Measurements from ENCODE around the gene ZFHX3. TPM values are rescaled to one million over a fixed set of nuclear protein-coding genes. Genes with fewer than 3 reads are reported as not detected.

Gene ZFHX3
- polyA plus RNA-seq, 1 donor from 2014 or later = 26.4 TPM

DNA sequence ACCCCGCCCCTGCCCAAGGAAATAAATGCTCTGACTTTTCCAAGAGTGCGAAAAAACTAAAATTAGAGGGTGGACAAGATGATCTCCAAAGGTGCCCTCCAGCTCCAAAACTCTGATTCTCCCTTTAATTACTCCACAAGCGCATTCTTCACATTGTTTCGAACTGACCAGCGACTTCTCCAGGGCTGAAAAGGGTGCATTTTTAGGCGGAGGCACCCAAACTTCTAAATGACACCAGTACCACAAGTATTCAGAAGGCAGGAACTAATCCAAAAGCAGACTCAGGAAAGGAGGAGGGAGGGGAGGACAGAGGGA, 750 bp downstream of the ZFHX3 start:
- TF ChIP-seq, protein P1, sequence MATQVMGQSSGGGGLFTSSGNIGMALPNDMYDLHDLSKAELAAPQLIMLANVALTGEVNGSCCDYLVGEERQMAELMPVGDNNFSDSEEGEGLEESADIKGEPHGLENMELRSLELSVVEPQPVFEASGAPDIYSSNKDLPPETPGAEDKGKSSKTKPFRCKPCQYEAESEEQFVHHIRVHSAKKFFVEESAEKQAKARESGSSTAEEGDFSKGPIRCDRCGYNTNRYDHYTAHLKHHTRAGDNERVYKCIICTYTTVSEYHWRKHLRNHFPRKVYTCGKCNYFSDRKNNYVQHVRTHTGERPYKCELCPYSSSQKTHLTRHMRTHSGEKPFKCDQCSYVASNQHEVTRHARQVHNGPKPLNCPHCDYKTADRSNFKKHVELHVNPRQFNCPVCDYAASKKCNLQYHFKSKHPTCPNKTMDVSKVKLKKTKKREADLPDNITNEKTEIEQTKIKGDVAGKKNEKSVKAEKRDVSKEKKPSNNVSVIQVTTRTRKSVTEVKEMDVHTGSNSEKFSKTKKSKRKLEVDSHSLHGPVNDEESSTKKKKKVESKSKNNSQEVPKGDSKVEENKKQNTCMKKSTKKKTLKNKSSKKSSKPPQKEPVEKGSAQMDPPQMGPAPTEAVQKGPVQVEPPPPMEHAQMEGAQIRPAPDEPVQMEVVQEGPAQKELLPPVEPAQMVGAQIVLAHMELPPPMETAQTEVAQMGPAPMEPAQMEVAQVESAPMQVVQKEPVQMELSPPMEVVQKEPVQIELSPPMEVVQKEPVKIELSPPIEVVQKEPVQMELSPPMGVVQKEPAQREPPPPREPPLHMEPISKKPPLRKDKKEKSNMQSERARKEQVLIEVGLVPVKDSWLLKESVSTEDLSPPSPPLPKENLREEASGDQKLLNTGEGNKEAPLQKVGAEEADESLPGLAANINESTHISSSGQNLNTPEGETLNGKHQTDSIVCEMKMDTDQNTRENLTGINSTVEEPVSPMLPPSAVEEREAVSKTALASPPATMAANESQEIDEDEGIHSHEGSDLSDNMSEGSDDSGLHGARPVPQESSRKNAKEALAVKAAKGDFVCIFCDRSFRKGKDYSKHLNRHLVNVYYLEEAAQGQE (IDR thresholded peaks at IDR 0.05; ENCODE audit: borderline replicate concordance) = no peak
- TF ChIP-seq, protein P2, sequence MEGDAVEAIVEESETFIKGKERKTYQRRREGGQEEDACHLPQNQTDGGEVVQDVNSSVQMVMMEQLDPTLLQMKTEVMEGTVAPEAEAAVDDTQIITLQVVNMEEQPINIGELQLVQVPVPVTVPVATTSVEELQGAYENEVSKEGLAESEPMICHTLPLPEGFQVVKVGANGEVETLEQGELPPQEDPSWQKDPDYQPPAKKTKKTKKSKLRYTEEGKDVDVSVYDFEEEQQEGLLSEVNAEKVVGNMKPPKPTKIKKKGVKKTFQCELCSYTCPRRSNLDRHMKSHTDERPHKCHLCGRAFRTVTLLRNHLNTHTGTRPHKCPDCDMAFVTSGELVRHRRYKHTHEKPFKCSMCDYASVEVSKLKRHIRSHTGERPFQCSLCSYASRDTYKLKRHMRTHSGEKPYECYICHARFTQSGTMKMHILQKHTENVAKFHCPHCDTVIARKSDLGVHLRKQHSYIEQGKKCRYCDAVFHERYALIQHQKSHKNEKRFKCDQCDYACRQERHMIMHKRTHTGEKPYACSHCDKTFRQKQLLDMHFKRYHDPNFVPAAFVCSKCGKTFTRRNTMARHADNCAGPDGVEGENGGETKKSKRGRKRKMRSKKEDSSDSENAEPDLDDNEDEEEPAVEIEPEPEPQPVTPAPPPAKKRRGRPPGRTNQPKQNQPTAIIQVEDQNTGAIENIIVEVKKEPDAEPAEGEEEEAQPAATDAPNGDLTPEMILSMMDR (IDR thresholded peaks at IDR 0.05; ENCODE audit: poor library complexity, severe bottlenecking) = no peak
- TF ChIP-seq EP300 (conservative IDR thresholded peaks at IDR 0.05; ENCODE audit: poor library complexity, severe bottlenecking) = no peak
- TF ChIP-seq SMC3 (conservative IDR thresholded peaks at IDR 0.05; ENCODE audit: poor library complexity) = no peak
- no peak for TF ChIP-seq POLR2AphosphoS5 (IDR thresholded peaks at IDR 0.05)
- no peak for TF ChIP-seq TAF1 (IDR thresholded peaks at IDR 0.05; ENCODE audit: low read depth)
- H3K27me3 ChIP-seq (ENCODE audit: insufficient read depth, low read depth, low read length) = no peaks in the 10 kb centered on the region
- H3K9ac ChIP-seq (ENCODE audit: low read length) = peak overlapping the region; percentile 98

DNA sequence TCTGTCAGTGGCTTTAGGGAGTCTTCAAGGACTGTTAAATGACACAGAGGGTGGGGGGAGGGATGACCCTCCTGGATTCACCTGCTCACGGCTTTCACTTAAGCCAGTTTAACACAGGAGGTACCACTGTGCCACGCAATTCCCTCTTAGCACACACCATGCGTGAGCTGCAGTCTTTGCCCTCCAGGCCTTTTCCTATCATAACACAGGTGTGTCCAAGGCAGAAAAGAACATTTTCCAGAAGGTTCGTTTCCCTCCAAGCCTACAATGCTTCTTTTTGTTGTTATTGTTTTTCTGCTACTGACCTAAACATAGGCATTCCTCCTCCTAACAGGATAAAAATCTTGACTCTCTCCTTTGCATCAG, 1.1 kb downstream of the ZFHX3 start:
- peak overlapping the region; percentile 99 for H3K27ac ChIP-seq (ENCODE audit: low read length)
- H2AFZ ChIP-seq (ENCODE audit: low read depth, low read length) = no peak overlapping the region
- H3K9me3 ChIP-seq (ENCODE audit: low read length) = no peaks in the 10 kb centered on the region
- peak overlapping the region; percentile 91 for H3K4me2 ChIP-seq (ENCODE audit: low read length)
- TF ChIP-seq POLR2AphosphoS5 (IDR thresholded peaks at IDR 0.05) = peak; percentile 27
- TF ChIP-seq RAD21 (conservative IDR thresholded peaks at IDR 0.05) = no peak
- H3K79me2 ChIP-seq (replicated peaks; ENCODE audit: insufficient read depth, low read length) = peaks cover 97% of the 10 kb centered on the region
- H3F3A ChIP-seq (ENCODE audit: insufficient read depth, low read length, poor library complexity, severe bottlenecking) = peaks cover 15% of the 10 kb centered on the region
- H4K20me1 ChIP-seq (ENCODE audit: insufficient read depth) = peaks cover 18% of the 10 kb centered on the region
- H3K27me3 ChIP-seq (ENCODE audit: insufficient read depth, low read depth, low read length) = no peaks in the 10 kb centered on the region
- H3K9ac ChIP-seq (ENCODE audit: low read length) = peak overlapping the region; percentile 98
- peak overlapping the region; percentile 75 for H3K4me3 ChIP-seq (ENCODE audit: low read length)
- no peaks in the 10 kb centered on the region for H3K9me2 ChIP-seq (ENCODE audit: insufficient read depth, low read length)
- no peaks in the 10 kb centered on the region for H3K36me3 ChIP-seq (ENCODE audit: insufficient read depth, low read length)

More for the DNA sequence above, 750 bp downstream of the ZFHX3 start:
- Histone ChIP-seq H3K9me2 (ENCODE audit: insufficient read depth, low read length) (no peaks in the 10 kb centered on the region), H3K4me2 (ENCODE audit: low read length) (peak overlapping the region; percentile 91), H4K20me1 (ENCODE audit: insufficient read depth) (peaks cover 16% of the 10 kb centered on the region), H3K4me3 (ENCODE audit: low read length) (peak overlapping the region; percentile 75), H3F3A (ENCODE audit: insufficient read depth, low read length, poor library complexity, severe bottlenecking) (peaks cover 15% of the 10 kb centered on the region), H3K9me3 (ENCODE audit: low read length) (no peaks in the 10 kb centered on the region), H3K79me2 (replicated peaks; ENCODE audit: insufficient read depth, low read length) (peaks cover 97% of the 10 kb centered on the region), H2AFZ (ENCODE audit: low read depth, low read length) (no peak overlapping the region), H3K36me3 (ENCODE audit: insufficient read depth, low read length) (no peaks in the 10 kb centered on the region), H3K27ac (ENCODE audit: low read length) (peak overlapping the region; percentile 99)

DNA sequence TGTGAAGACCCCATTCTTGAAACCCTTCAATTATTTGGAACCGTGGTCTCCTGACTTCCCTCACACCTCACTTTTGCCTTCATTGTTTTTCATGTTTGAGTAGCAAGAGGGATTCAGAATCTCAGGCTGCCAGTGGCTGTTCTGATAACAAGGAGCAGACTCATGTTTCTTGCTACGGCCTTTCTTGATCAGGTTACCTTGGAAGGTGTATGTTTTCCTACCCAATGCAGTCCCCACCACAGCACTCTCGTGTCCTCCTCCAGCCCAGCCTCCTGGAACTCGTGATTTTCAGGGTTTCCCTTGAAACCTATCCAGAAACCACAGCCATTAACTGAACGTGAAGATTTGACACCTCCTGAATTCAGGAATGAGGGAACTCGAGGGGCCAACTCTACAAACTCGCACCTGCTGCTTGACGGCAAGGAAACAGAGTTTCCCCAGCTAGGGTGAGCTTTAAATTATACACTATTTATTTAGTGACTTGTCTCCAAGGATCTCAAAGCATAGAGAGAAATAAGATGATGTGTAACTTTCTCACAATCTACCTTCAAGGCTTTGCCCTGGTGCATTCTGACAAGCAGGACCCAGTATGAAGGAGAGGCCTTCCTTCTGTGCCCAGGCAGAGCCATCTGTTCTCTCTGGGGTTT, 1.6 kb downstream of the ZFHX3 start:
- peak overlapping the region; percentile 75 for H3K4me3 ChIP-seq (ENCODE audit: low read length)
- no peak overlapping the region for H2AFZ ChIP-seq (ENCODE audit: low read depth, low read length)
- H3K4me2 ChIP-seq (ENCODE audit: low read length) = peak overlapping the region; percentile 91
- H3K27ac ChIP-seq (ENCODE audit: low read length) = peak overlapping the region; percentile 99
- peak overlapping the region; percentile 98 for H3K9ac ChIP-seq (ENCODE audit: low read length)
- H3K79me2 ChIP-seq (replicated peaks; ENCODE audit: insufficient read depth, low read length) = peaks cover 97% of the 10 kb centered on the region
- no peaks in the 10 kb centered on the region for H3K9me3 ChIP-seq (ENCODE audit: low read length)
- no peaks in the 10 kb centered on the region for H3K27me3 ChIP-seq (ENCODE audit: insufficient read depth, low read depth, low read length)
- no peaks in the 10 kb centered on the region for H3K36me3 ChIP-seq (ENCODE audit: insufficient read depth, low read length)
- no peaks in the 10 kb centered on the region for H3K9me2 ChIP-seq (ENCODE audit: insufficient read depth, low read length)
- TF ChIP-seq EZH2 (IDR thresholded peaks at IDR 0.05; ENCODE audit: borderline replicate concordance, insufficient read depth, low read length, poor library complexity, severe bottlenecking) = no peak
- peak; percentile 13 for TF ChIP-seq POLR2AphosphoS5 (IDR thresholded peaks at IDR 0.05)
- peaks cover 23% of the 10 kb centered on the region for H4K20me1 ChIP-seq (ENCODE audit: insufficient read depth)
- peaks cover 15% of the 10 kb centered on the region for H3F3A ChIP-seq (ENCODE audit: insufficient read depth, low read length, poor library complexity, severe bottlenecking)

Measured in neural cell (in vitro differentiated cells).